ENCODE measurements around the gene TBX6.
A peak's percentile ranks its signal among the peaks of the same experiment; 100 is the strongest.

The TBX6 gene

GRCh38 chr16:30113711-30114333, 22.1 kb upstream of the TBX6 start:
- DNase-seq (ENCODE audit: low read depth) = no peak

DNA sequence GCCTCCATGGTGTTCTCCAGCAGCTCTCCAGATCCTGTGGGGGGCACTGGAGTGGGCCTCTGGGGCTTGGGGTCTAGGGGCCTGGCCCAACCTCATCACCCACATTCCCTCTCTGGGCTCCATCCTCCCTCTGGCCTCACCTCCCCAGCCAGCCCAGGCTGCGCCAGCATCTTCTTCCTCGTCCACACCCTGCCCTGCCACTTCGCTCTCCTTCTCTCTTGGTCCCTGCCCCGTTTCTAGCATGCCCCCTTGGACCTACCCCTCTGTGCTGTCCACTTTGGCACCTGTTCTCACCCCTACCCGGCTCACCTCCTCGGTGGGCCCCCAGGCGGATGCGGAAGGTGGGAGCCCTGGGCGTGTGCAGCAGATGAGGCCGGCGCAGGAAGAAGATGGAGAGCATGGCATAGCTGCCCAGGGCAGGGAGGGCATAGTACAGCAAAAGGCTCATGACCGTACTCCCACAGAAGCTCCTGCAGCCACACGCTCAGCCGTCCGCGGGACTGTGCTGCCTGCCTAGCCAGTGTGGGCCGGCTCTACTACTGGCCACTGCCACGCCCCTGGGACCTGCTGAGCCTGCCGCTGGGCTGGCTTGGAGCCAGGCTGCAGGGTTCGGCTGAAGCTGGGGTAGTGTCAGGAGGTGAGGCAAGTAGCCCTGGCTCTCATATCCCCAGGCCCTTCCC, 21.4 kb upstream of the TBX6 start, which contains the start of gene GDPD3:
TSS of gene GDPD3 (minus strand) at position 507 of the 680 bp plus-strand sequence. CDS start at position 448, 59 bp downstream.
- no peak for DNase-seq (ENCODE audit: low read depth)

- no peak for DNase-seq (ENCODE audit: low read depth)
Observed at GRCh38 chr16:30112197-30113030, 20.7 kb upstream of the TBX6 start.

- DNase-seq (ENCODE audit: low read depth) = no peak
Observed at GRCh38 chr16:30110661-30111060, 18.9 kb upstream of the TBX6 start.

- no peak for DNase-seq (ENCODE audit: low read depth)
Observed at GRCh38 chr16:30108059-30108850, 16.5 kb upstream of the TBX6 start.

DNA sequence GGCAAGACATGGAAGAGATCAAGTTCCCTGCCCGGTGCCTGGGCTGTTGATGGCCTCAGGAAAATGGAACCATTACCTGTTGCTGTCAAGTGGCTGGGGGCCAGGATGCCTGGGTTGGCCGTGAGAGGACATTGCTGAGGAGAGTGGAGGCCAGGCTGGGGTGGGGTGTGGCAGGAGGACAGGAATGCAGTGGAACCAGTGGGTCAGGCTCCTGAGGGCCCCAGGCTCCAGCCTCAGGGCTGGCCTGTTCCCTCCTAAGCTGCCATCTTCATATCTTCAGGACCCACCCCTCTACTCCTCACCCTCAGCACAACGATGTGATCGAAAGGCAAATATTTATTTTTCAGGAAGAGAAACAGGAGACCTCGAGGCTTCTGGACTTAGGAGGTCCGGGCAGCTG, 12.8 kb upstream of the TBX6 start:
- no peak for DNase-seq (ENCODE audit: low read depth)

DNA sequence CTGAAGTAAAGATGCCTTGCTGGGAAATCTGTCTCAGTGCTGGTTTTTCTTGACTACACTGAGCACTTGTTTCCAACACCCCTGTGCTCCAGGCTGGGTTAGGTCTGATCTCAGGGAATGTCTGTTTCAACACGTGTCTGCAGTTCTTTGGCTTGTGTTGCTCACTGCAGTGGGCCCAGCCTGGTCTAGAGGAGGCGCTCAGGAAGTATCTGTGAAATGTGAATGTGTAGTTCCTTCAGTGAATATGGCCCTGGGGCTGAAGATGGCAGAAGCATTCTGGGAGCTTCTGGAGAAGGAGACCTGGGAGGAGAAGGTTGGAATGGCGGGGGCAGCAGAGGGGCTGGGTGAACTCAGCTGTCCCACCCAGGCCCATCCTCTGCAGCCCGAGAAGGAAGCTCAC, 12.4 kb upstream of the TBX6 start:
- no peak for DNase-seq (ENCODE audit: low read depth)

GRCh38 chr16:30096862-30097563, 5.3 kb upstream of the TBX6 start:
- no peak for DNase-seq (ENCODE audit: low read depth)

- peak; percentile 74 for DNase-seq (ENCODE audit: low read depth)
Observed at GRCh38 chr16:30096105-30096861, 4.6 kb upstream of the TBX6 start, which contains the start of gene YPEL3. YPEL3 (minus strand) TSS chr16:30096213; CDS start chr16:30095482, 731 bp downstream.

DNA sequence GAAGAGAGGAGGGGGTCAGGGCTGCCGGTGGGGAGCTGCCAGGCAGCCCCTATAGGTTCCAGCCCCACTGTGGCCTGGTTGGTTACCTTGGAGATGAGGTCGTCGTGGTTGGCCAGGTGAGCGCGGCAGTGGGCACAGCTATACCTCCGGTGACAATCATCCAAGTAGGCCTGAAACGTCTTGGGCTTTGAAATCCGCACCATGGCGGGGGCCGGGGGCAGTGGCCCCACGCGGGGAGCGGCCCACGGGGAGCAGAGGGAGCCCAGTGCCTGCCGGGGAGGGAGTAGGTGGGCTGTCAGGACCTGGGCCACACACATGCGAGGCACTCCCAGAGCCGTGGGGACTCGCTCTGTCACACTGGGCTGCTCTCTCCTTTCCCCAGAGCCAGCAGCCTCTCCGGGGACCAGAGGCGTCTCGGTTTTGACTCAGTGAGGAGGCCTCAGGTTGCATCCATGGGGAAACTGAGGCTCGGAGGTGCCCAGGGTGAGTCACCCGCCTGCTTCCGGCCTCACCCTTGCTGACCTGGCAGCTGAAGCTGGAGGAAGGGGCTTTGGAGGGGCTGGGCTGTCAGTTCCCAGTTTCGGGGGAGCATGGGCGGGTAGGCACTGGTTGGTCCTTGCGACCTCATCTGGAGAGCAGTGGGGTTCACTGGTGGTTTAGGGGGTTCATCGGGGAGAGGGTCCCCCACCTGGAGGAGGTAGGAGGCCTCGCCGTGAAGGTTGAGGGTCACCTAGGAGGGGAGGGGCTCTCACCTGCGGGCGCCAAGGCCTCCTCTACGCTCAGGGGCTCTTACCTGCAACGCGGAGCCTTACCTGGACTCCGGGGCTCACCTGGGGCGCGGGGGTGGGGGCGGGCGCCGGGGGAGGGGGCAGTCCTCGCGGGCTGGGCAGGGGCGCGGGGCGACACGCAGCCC, 3.7 kb upstream of the TBX6 start:
- DNase-seq (ENCODE audit: low read depth) = no peak

GRCh38 chr16:30094541-30095165, 2.9 kb upstream of the TBX6 start:
- no peak for DNase-seq (ENCODE audit: low read depth)

DNA sequence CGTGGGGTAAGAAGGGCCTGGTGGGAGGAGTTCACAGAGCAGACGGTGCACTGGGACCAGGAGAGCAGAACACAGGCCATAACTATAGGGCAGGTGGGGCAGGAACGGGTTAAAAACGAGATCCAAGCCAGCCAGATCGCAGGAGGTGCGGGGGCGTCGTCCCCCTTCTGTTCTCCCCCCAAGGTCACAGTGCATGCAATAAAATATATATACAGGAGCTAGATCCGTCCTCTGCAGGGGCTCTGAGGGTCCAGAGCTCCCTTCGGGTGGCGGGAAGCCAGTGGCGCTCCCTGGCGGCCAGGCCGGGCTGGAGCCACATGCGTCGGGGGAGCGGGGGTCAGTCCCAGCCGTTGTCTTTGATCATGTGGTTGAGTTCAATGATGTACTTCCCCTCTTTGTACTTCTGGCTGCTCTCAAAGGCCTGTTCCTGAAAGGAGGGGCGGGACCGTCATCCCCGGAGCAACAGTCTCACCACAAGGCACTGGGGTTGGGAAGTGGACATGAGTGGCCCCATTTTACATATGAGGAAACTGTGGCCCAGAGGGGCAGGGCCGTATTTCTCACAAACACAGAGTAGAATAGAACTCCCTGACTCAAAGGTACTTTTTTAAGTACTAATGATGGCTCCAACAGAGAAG, 768 bp upstream of the TBX6 start:
- DNase-seq (ENCODE audit: low read depth) = no peak

- DNase-seq (ENCODE audit: low read depth) = no peak
Observed at GRCh38 chr16:30090610-30091331, 953 bp downstream of the TBX6 start.

GRCh38 chr16:30088832-30089624, 2.7 kb downstream of the TBX6 start:
- no peak for DNase-seq (ENCODE audit: low read depth)

DNA sequence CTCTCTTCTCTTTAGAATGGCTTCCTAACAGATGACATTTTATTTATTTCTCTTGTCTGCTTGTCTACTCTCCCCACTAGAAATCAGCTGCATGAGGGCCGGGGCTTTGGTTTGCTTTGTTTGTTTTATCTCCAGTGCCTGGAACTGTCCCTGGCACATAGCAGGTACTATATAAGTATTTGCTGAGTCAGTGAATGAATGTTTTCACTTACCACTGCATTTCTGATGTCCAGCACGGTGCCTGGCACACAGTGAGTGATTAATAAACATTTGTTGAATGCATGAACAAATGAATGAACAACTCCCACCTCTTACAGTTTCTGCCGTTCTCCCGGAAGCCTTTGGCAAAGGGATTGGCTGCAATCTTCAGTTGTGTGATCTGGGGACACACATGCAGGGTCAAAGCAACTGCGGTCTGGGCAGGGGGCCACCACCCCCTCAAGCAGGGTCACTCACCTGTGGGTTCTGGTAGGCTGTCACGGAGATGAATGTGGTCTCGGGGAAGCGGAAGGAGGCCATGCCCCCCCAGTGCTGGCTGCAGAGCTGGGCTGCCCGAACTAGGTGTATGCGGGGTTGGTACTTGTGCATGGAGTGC, 3.4 kb downstream of the TBX6 start:
- no peak for DNase-seq (ENCODE audit: low read depth)

GRCh38 chr16:30087181-30087898, 4.4 kb downstream of the TBX6 start:
- DNase-seq (ENCODE audit: low read depth) = no peak

Measured in stromal cell of bone marrow (primary cell).